NB4 (cell line): ENCODE measurements around the gene SPEN.

Experiments used
- TF ChIP-seq, protein P1 (sequence below): IDR thresholded peaks from 2 replicates; pipeline ENCODE4 v1.6.1; 2011; ENCODE audit warnings: low read depth, low read length
- TF ChIP-seq, protein P2 (sequence below): IDR thresholded peaks from one replicate; pipeline ENCODE4 v1.5.1; 2012; ENCODE audit warnings: low read depth, low read length

DNA sequence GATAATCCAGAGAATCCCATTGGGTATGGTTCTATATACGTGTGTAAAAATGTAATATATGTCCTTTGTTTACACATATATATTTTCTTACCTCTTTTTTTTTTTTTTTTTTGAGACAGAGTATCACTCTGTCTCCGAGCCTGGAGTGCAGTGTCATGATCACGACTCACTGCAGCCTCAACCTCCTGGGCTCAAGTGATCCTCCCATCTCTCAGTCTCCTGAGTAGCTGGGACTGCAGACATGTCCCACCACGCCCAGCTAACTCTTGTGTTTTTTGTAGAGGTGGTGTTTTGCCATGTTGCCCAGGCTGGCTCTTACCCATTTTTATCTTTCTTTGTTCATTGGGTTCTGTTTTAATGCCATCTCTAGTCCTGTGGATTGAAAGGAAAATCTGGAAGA lies 68.9 kb downstream of the SPEN start:
- TF ChIP-seq, protein P1, sequence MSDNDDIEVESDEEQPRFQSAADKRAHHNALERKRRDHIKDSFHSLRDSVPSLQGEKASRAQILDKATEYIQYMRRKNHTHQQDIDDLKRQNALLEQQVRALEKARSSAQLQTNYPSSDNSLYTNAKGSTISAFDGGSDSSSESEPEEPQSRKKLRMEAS: no peak
- TF ChIP-seq, protein P2, sequence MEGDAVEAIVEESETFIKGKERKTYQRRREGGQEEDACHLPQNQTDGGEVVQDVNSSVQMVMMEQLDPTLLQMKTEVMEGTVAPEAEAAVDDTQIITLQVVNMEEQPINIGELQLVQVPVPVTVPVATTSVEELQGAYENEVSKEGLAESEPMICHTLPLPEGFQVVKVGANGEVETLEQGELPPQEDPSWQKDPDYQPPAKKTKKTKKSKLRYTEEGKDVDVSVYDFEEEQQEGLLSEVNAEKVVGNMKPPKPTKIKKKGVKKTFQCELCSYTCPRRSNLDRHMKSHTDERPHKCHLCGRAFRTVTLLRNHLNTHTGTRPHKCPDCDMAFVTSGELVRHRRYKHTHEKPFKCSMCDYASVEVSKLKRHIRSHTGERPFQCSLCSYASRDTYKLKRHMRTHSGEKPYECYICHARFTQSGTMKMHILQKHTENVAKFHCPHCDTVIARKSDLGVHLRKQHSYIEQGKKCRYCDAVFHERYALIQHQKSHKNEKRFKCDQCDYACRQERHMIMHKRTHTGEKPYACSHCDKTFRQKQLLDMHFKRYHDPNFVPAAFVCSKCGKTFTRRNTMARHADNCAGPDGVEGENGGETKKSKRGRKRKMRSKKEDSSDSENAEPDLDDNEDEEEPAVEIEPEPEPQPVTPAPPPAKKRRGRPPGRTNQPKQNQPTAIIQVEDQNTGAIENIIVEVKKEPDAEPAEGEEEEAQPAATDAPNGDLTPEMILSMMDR: no peak
